ENCODE data around the gene EMID1.

The EMID1 gene

DNA sequence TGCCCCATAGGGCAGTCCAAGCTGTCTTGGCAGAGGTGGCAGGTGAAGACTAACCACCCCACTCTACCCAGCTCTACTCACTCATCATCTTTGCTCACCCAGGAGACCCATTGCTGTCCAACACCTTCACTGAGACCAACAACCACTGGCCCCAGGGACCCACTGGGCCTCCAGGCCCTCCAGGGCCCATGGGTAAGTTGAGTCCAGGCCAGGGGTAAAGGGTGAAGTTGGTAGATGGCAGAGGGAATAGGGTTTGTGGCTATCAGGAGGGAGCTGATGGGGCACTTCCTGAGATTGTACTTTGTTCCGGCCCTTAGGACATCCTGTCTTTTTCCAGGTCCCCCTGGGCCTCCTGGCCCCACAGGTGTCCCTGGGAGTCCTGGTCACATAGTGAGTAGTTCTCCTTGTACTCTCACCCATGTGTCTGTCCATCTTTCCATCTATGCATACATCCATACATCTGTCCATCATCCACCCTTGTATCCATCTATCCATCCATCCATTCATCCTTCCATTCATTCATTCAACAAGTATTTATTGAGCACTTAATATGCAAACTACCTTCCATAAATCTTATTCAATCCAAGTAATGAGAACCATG is 27.7 kb downstream of the EMID1 start:
- TF ChIP-seq YY1 (IDR thresholded peaks at IDR 0.05; ENCODE audit: low read depth) (no peak), TAF1 (IDR thresholded peaks at IDR 0.05; ENCODE audit: low read depth) (no peak), FOXM1 (IDR thresholded peaks at IDR 0.05; ENCODE audit: borderline replicate concordance, low read depth) (no peak), EGR1 (IDR thresholded peaks at IDR 0.05) (no peak), RAD21 (IDR thresholded peaks at IDR 0.05; ENCODE audit: low read depth) (no peak), TCF12 (IDR thresholded peaks at IDR 0.05; ENCODE audit: low read depth) (no peak), TEAD4 (IDR thresholded peaks at IDR 0.05) (no peak)
- TF ChIP-seq, protein P1, sequence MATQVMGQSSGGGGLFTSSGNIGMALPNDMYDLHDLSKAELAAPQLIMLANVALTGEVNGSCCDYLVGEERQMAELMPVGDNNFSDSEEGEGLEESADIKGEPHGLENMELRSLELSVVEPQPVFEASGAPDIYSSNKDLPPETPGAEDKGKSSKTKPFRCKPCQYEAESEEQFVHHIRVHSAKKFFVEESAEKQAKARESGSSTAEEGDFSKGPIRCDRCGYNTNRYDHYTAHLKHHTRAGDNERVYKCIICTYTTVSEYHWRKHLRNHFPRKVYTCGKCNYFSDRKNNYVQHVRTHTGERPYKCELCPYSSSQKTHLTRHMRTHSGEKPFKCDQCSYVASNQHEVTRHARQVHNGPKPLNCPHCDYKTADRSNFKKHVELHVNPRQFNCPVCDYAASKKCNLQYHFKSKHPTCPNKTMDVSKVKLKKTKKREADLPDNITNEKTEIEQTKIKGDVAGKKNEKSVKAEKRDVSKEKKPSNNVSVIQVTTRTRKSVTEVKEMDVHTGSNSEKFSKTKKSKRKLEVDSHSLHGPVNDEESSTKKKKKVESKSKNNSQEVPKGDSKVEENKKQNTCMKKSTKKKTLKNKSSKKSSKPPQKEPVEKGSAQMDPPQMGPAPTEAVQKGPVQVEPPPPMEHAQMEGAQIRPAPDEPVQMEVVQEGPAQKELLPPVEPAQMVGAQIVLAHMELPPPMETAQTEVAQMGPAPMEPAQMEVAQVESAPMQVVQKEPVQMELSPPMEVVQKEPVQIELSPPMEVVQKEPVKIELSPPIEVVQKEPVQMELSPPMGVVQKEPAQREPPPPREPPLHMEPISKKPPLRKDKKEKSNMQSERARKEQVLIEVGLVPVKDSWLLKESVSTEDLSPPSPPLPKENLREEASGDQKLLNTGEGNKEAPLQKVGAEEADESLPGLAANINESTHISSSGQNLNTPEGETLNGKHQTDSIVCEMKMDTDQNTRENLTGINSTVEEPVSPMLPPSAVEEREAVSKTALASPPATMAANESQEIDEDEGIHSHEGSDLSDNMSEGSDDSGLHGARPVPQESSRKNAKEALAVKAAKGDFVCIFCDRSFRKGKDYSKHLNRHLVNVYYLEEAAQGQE (IDR thresholded peaks at IDR 0.05; ENCODE audit: low read depth) = no peak

DNA sequence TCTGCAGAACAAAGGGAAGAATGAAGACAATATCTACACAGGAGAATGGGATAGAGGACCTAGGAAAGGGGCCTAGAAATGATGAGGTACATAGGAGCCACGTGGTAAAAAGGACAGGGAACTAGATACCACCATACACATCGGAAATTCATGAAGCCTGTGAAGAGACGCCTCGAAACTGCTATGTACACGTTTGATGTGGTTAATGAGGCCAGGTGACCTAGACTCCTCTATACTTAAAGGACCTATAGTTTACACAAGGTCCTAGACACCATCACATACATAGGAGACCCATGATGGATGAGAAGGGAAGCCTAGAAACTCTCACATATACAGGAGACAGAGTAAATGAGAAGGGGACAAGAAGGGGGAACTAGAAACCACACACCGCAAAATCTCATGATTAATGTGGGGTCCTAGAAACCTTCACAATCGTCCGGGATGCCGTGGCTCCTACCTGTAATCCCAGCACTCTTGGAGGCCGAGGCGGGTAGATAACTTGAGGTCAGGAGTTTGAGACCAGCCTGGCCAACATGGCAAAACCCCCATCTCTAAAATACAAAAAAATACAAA is 38.3 kb downstream of the EMID1 start:
- TF ChIP-seq, protein P2, sequence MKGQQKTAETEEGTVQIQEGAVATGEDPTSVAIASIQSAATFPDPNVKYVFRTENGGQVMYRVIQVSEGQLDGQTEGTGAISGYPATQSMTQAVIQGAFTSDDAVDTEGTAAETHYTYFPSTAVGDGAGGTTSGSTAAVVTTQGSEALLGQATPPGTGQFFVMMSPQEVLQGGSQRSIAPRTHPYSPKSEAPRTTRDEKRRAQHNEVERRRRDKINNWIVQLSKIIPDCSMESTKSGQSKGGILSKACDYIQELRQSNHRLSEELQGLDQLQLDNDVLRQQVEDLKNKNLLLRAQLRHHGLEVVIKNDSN (IDR thresholded peaks at IDR 0.05) = no peak
- TF ChIP-seq TAF1 (IDR thresholded peaks at IDR 0.05; ENCODE audit: low read depth) = no peak
- TF ChIP-seq CREB1 (IDR thresholded peaks at IDR 0.05; ENCODE audit: low read depth) = no peak
- TF ChIP-seq NFIC (IDR thresholded peaks at IDR 0.05) = no peak
- no peak for TF ChIP-seq TCF12 (IDR thresholded peaks at IDR 0.05; ENCODE audit: low read depth)
- no peak for TF ChIP-seq FOXM1 (IDR thresholded peaks at IDR 0.05; ENCODE audit: borderline replicate concordance, low read depth)
- TF ChIP-seq YY1 (IDR thresholded peaks at IDR 0.05; ENCODE audit: low read depth) = no peak

DNA sequence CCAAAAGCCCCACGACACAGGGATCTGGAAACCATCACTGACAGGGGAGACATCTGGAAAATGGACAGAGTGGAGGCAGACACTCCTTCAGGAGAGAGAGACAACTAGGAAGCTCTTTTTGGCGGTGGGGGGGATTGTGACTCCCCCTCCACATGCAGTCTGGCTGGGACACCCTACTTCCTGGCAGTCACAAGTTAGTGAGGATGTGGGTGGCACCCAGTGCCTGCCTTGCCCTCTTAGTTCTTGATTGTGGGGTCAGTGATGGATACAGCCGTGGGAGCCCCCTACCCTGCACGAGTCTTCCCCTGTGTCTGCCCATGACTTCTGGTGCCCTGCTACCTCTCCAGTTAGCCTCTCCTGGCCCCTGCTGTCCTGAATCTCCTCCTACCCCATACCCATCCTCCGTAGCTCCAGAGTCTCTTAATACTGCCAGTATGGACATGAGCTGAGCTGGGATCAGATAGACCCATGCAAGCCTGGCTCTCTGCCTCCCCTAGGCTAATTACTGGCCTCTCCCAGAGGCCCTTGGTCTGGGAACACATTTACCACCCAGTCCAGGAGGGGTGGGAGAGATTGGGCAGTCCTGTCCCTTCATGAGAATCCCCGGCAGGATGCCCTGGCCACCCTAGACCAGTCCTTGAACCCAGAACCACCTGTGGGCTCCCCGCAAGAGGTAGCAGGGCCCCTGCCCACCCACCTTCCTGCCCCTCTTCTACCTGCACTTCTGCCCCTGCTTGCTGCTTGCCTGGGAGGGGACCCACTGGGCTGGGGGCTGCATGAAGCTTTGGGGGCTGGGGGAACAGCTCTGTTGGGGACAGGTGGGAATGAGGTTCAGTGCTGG is 39.3 kb downstream of the EMID1 start:
- TF ChIP-seq RAD21 (IDR thresholded peaks at IDR 0.05; ENCODE audit: low read depth) (no peak), ZBTB7A (IDR thresholded peaks at IDR 0.05; ENCODE audit: low read depth) (no peak), CREB1 (IDR thresholded peaks at IDR 0.05; ENCODE audit: low read depth) (no peak), YY1 (IDR thresholded peaks at IDR 0.05; ENCODE audit: low read depth) (no peak), FOXM1 (IDR thresholded peaks at IDR 0.05; ENCODE audit: borderline replicate concordance, low read depth) (no peak), EGR1 (IDR thresholded peaks at IDR 0.05) (no peak), TAF1 (IDR thresholded peaks at IDR 0.05; ENCODE audit: low read depth) (no peak), CEBPB (IDR thresholded peaks at IDR 0.05) (no peak), TCF12 (IDR thresholded peaks at IDR 0.05; ENCODE audit: low read depth) (no peak), EP300 (IDR thresholded peaks at IDR 0.05; ENCODE audit: borderline replicate concordance) (no peak), NFIC (IDR thresholded peaks at IDR 0.05) (no peak), TEAD4 (IDR thresholded peaks at IDR 0.05) (no peak)
- TF ChIP-seq, protein P3, sequence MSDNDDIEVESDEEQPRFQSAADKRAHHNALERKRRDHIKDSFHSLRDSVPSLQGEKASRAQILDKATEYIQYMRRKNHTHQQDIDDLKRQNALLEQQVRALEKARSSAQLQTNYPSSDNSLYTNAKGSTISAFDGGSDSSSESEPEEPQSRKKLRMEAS (IDR thresholded peaks at IDR 0.05) = no peak
- TF ChIP-seq, protein P2 (IDR thresholded peaks at IDR 0.05) = no peak
- TF ChIP-seq, protein P1 (IDR thresholded peaks at IDR 0.05; ENCODE audit: low read depth) = no peak

DNA sequence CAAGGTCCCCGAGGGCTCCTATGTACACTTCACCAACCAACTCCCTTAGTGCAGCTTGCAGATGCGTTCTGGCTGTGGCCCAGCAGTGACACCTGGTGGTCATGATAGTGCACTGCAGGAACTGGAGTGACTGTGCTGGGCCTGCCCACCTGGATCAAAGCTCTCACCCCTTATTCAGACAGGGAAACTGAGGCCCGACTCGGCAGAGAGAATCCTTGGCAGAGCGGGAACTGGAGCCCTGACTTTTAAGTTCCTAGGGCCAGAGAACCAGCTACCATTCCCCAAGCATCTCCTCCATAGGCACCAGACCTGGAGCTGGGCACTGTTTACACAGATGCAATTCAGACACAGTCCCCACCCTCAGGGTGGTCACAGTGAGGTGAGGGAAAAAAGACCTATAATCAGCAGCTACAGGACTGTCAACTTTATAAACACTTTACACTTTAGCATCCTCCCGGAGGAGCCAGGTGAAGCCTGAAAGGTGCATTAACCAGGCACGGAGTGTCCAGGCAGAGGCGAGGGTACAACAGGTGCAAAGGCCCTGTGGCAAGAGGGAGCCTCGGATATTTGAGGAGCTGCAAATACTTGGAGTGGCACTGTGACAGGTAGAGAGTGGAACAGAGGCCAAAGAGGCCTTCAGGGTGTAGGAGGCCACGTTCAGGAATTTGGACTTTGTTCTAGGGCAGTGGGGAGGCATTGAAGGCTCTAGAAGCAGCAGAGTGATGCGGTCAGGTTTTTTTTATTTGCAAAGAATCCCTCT is 40.1 kb downstream of the EMID1 start:
- TF ChIP-seq, protein P3 (IDR thresholded peaks at IDR 0.05) = no peak
- TF ChIP-seq CEBPB (IDR thresholded peaks at IDR 0.05) (no peak), YY1 (IDR thresholded peaks at IDR 0.05; ENCODE audit: low read depth) (no peak), EGR1 (IDR thresholded peaks at IDR 0.05) (no peak), EP300 (IDR thresholded peaks at IDR 0.05; ENCODE audit: borderline replicate concordance) (no peak), RAD21 (IDR thresholded peaks at IDR 0.05; ENCODE audit: low read depth) (peak; percentile 95)

DNA sequence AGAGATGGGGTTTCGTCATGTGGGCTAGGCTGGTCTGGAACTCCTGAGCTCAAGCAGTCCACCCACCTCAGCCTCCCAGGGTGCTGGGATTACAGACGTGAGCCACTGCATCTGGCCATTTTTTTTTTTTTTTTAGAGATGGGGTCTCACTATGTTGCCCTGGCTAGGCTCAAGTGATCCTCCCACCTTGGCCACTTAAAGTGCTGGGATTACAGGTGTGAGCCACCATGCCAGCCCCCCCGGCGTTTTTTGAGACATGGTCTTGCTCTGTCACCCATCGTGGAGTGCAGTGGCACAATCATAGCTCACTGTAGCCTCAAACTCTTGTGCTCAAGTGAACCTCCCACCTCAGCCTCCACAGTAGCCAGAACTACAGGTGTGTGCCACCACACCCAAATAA is 45.6 kb downstream of the EMID1 start:
- TF ChIP-seq EP300 (IDR thresholded peaks at IDR 0.05; ENCODE audit: borderline replicate concordance) = no peak
- no peak for TF ChIP-seq TCF12 (IDR thresholded peaks at IDR 0.05; ENCODE audit: low read depth)
- TF ChIP-seq RAD21 (IDR thresholded peaks at IDR 0.05; ENCODE audit: low read depth) = no peak
- no peak for TF ChIP-seq NFIC (IDR thresholded peaks at IDR 0.05)
- no peak for TF ChIP-seq CEBPB (IDR thresholded peaks at IDR 0.05)
- no peak for TF ChIP-seq FOXM1 (IDR thresholded peaks at IDR 0.05; ENCODE audit: borderline replicate concordance, low read depth)
- no peak for TF ChIP-seq YY1 (IDR thresholded peaks at IDR 0.05; ENCODE audit: low read depth)
- TF ChIP-seq ZBTB7A (IDR thresholded peaks at IDR 0.05; ENCODE audit: low read depth) = no peak
- no peak for TF ChIP-seq CREB1 (IDR thresholded peaks at IDR 0.05; ENCODE audit: low read depth)
- TF ChIP-seq TEAD4 (IDR thresholded peaks at IDR 0.05) = no peak
- TF ChIP-seq, protein P3 (IDR thresholded peaks at IDR 0.05) = no peak
- TF ChIP-seq, protein P1 (IDR thresholded peaks at IDR 0.05; ENCODE audit: low read depth) = no peak
- no peak for TF ChIP-seq EGR1 (IDR thresholded peaks at IDR 0.05)
- TF ChIP-seq TAF1 (IDR thresholded peaks at IDR 0.05; ENCODE audit: low read depth) = no peak
- TF ChIP-seq, protein P2 (IDR thresholded peaks at IDR 0.05) = no peak

Measured in Ishikawa (cell line).